HG03095 (cell line): ENCODE data around the gene VHLL.

ENCODE experiments used
- ATAC-seq: cut with Tn5 transposase; IDR thresholded peaks from one replicate; pipeline ENCODE4 v1.9.1; 2021; ENCODE audit warnings: moderate library complexity; ENCODE audit not compliant: unreplicated experiment

The VHLL gene

GRCh38 chr1:156291226-156292061, 7.7 kb downstream of the VHLL start:
- no peak for ATAC-seq

- ATAC-seq, result no peak
Observed at GRCh38 chr1:156289857-156290256, 9.2 kb downstream of the VHLL start.

GRCh38 chr1:156286061-156286460, 13.0 kb downstream of the VHLL start:
- ATAC-seq, result no peak

- ATAC-seq, result no peak
Observed at GRCh38 chr1:156285437-156285836, 13.7 kb downstream of the VHLL start.

GRCh38 chr1:156284757-156285156, 14.3 kb downstream of the VHLL start:
- no peak for ATAC-seq

GRCh38 chr1:156284112-156284511, 15.0 kb downstream of the VHLL start, which contains the start of gene TMEM79:
Gene TMEM79 (plus strand): TSS chr1:156284325. CDS start chr1:156285227, 902 bp downstream.
- no peak for ATAC-seq

- ATAC-seq, result no peak
Observed at GRCh38 chr1:156283521-156283920, 15.6 kb downstream of the VHLL start.

GRCh38 chr1:156282479-156283222, 16.5 kb downstream of the VHLL start, which contains the start of gene SMG5:
Gene SMG5 (minus strand): TSS chr1:156282825. CDS start chr1:156282680, 145 bp downstream.
- ATAC-seq, result peak; percentile 75

- ATAC-seq, result no peak
Observed at GRCh38 chr1:156281693-156282478, 17.2 kb downstream of the VHLL start.

GRCh38 chr1:156281281-156281680, 17.8 kb downstream of the VHLL start:
- ATAC-seq, result no peak

- ATAC-seq, result no peak
Observed at GRCh38 chr1:156279837-156280236, 19.3 kb downstream of the VHLL start.

- ATAC-seq, result no peak
Observed at GRCh38 chr1:156276966-156277381, 22.1 kb downstream of the VHLL start.

GRCh38 chr1:156276532-156276931, 22.6 kb downstream of the VHLL start:
- ATAC-seq, result no peak

- no peak for ATAC-seq
Observed at GRCh38 chr1:156270314-156270713, 28.8 kb downstream of the VHLL start.

- no peak for ATAC-seq
Observed at GRCh38 chr1:156268336-156268735, 30.8 kb downstream of the VHLL start.

- ATAC-seq, result no peak
Observed at GRCh38 chr1:156266051-156266450, 33.1 kb downstream of the VHLL start.

GRCh38 chr1:156263288-156263655, 35.8 kb downstream of the VHLL start:
- ATAC-seq, result no peak

- no peak for ATAC-seq
Observed at GRCh38 chr1:156262461-156263287, 36.4 kb downstream of the VHLL start.

GRCh38 chr1:156260896-156261295, 38.2 kb downstream of the VHLL start:
- ATAC-seq, result no peak

- no peak for ATAC-seq
Observed at GRCh38 chr1:156259805-156260204, 39.3 kb downstream of the VHLL start.
